Prostate gland (tissue), 2 donors: ENCODE data around the gene MFAP4. TPM values are rescaled to one million over a fixed set of nuclear protein-coding genes. Genes with fewer than 3 reads are reported as not detected.
A peak's percentile ranks its signal among the peaks of the same experiment; 100 is the strongest.
"Not testable (repeated sequence)": the region's sequence is repeated elsewhere in the genome, so short reads cannot be mapped to it uniquely, and the experiment has no call there.

Experiments
- DNase-seq: peaks from one replicate; pipeline ENCODE4 v3.0.0-alpha.2; 2019; ENCODE audit warnings: low spot score
- H3K27ac ChIP-seq, 2 donors: fragments of 200-600 bp; sonication (generic); 2 replicates each; pipeline ENCODE4 v1.5.1; 2017 to 2019
- H3K27me3 ChIP-seq: fragments of 200-600 bp; sonication (generic); replicated peaks from 2 replicates; pipeline ENCODE4 v1.5.1; 2019; ENCODE audit not compliant: insufficient read depth
- H3K36me3 ChIP-seq, 2 donors: fragments of 200-600 bp; sonication (generic); 1 replicate in 1 of 2; 2 replicates in 1 of 2; pipeline versions ENCODE4 v1.5.1 to v1.8.1; 2017 to 2019
- H3K4me1 ChIP-seq: fragments of 200-600 bp; sonication (generic); replicated peaks from 2 replicates; pipeline ENCODE4 v1.5.1; 2019
- H3K4me3 ChIP-seq, 2 donors: fragments of 200-600 bp; sonication (generic); 2 replicates each; pipeline ENCODE4 v1.5.1; 2017 to 2019
- H3K9me3 ChIP-seq: fragments of 200-600 bp; sonication (generic); 2 replicates; pipeline ENCODE4 v1.5.1; 2017
- POLR2A ChIP-seq: fragments of 450-650 bp; IDR thresholded peaks from one replicate; pipeline ENCODE4 v1.6.1; 2016; ENCODE audit warnings: antibody characterized with exemption, mild to moderate bottlenecking
- POLR2AphosphoS5 ChIP-seq: sonication (generic); formaldehyde crosslinking; IDR thresholded peaks from one replicate; pipeline ENCODE4 v1.6.1; 2017; ENCODE audit warnings: antibody characterized with exemption
- WGBS: methylation state at CpG from one replicate; pipeline ENCODE4 v1.1.5; 2018; 5-methylcytosine and 5-hydroxymethylcytosine counted together
- intact Hi-C: fragments of 100-400 bp; cut with DNase I; formaldehyde crosslinking; loops from one replicate; pipeline ENCODE4 v1.14.2; 2022
- total RNA-seq, 2 donors: library from RNA; depleted of rRNA; stranded (reverse); fragments of >200 nt; gene quantifications; one replicate each; pipeline ENCODE4 v1.1.0, GENCODE V29; 2016
- TF ChIP-seq, protein P1 (sequence below), 4 experiments: fragments of 200-600 bp in 2 of 4; fragments of 450-650 bp in 2 of 4; sonication (generic) in 2 of 4; IDR thresholded peaks; 1 replicate in 3 of 4; 2 replicates in 1 of 4; pipeline ENCODE4 v1.5.1; 2016 to 2019; ENCODE audit warnings: antibody characterized with exemption in 4 of 4, mild to moderate bottlenecking in 2 of 4, moderate library complexity in 2 of 4

The MFAP4 gene
- total RNA-seq, 2 donors from 2014 or later, result 56.1 to 146 TPM

DNA sequence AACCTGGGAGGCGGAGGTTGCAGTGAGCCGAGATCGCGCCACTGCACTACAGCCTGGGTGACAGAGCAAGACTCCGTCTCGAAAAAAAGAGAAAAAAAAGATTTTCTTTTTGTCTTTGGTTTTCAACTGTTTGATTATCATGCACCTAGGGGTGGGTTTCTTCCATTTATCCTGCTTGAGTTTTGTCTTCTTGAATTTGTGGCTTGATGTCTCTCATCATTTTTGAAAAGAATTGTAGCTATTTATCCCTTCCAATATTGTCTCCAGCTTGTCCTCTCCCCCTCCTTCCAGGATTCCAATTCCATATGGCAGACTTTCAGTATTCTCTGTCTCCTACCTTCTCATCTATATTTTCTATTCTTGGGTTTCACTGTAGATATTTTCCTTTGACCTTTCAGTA lies 32.2 kb downstream of the MFAP4 start:
- TF ChIP-seq, protein P1, sequence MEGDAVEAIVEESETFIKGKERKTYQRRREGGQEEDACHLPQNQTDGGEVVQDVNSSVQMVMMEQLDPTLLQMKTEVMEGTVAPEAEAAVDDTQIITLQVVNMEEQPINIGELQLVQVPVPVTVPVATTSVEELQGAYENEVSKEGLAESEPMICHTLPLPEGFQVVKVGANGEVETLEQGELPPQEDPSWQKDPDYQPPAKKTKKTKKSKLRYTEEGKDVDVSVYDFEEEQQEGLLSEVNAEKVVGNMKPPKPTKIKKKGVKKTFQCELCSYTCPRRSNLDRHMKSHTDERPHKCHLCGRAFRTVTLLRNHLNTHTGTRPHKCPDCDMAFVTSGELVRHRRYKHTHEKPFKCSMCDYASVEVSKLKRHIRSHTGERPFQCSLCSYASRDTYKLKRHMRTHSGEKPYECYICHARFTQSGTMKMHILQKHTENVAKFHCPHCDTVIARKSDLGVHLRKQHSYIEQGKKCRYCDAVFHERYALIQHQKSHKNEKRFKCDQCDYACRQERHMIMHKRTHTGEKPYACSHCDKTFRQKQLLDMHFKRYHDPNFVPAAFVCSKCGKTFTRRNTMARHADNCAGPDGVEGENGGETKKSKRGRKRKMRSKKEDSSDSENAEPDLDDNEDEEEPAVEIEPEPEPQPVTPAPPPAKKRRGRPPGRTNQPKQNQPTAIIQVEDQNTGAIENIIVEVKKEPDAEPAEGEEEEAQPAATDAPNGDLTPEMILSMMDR (IDR thresholded peaks at IDR 0.05), result no peak
- TF ChIP-seq POLR2AphosphoS5, result no peak
- no peak for TF ChIP-seq POLR2A
- WGBS, result 81% methylated on average over 6 of the region's 6 CpGs
- intact Hi-C loops, result no loop called here
- Histone ChIP-seq H3K27ac (no peak overlapping the region), H3K27me3 (no peaks in the 10 kb centered on the region), H3K9me3 (no peaks in the 10 kb centered on the region), H3K4me3 (no peak overlapping the region), H3K4me1 (no peaks in the 10 kb centered on the region), H3K36me3 (no peaks in the 10 kb centered on the region)
- no peak for DNase-seq

DNA sequence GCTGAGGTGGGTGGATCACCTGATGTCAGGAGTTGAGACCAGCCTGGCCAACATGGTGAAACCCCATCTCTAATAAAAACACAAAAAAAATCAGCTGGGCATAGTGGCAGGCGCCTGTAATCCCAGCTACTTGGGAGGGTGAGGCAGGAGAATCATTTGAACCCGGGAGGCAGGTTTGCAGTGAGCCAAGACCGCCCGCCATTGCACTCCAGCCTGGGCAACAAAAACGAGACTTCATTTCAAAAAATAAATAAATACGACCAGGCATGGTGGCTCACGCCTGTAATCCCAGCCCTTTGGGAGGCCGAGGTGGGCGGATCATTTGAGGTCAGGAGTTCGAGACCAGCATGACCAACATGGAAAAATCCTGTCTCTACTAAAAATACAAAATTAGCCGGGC lies 33.6 kb downstream of the MFAP4 start:
- H3K4me3 ChIP-seq, intact Hi-C loops, H3K27ac ChIP-seq, H3K27me3 ChIP-seq, H3K36me3 ChIP-seq, H3K9me3 ChIP-seq, H3K4me1 ChIP-seq, DNase-seq: not testable (repeated sequence)
- WGBS, result 93% methylated on average over 11 of the region's 11 CpGs

DNA sequence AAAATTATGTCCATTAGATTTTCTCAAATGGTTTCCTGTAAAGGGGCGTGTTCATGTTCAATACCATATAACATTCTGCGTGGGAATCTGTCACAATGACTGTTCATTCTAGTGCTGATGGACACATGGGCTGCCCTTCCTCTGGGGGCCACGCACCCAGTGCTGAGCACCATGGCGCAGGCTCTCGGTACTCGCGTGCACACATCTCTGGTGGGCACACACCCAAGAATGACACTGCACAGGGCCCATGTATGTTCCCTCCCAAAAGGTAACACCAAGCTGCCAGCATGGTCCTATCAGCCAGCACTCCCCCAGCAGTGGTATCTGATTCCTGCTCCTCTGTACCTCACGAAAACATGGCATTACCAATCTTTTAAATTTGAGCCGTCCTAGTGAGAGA lies 38.2 kb downstream of the MFAP4 start:
- H3K9me3 ChIP-seq, result no peaks in the 10 kb centered on the region
- H3K36me3 ChIP-seq, result no peaks in the 10 kb centered on the region
- intact Hi-C loops, result no loop called here
- H3K4me3 ChIP-seq, result no peak overlapping the region
- peaks cover 12% of the 10 kb centered on the region for H3K4me1 ChIP-seq
- H3K27me3 ChIP-seq, result no peaks in the 10 kb centered on the region
- 97% methylated on average over 9 of the region's 9 CpGs for WGBS
- DNase-seq, result no peak
- TF ChIP-seq POLR2A (no peak), POLR2AphosphoS5 (no peak)
- TF ChIP-seq, protein P1 (IDR thresholded peaks at IDR 0.05), result no peak
- no peak overlapping the region for H3K27ac ChIP-seq

DNA sequence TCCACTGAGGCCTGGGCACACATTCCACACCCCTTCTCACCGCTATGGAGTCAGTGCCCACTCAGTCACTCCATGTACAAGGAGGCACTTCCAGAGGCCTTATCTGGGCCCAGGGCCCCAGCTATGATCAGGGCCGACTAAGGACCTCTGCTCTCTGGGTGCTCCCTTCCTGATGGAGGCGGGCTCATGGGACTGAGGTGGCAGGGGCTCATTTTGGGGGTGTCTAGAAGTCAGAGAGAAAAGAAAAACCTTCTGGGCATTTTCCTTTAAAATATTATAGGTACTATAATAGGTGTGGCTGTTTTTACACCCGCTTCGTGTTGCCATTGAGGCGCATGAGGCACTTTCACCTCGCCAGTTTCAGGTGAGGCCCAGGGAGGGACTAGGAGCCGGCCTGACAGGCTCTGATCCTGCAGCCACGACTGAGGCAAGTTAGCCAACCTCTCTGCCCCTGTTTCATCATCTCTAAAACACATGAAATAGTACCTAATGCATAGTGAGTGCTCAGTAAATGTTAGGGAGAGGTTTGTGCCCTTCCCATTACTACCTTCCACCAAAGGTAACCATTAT lies 38.8 kb downstream of the MFAP4 start:
- no peak for DNase-seq
- H3K4me1 ChIP-seq, result peaks cover 12% of the 10 kb centered on the region

DNA sequence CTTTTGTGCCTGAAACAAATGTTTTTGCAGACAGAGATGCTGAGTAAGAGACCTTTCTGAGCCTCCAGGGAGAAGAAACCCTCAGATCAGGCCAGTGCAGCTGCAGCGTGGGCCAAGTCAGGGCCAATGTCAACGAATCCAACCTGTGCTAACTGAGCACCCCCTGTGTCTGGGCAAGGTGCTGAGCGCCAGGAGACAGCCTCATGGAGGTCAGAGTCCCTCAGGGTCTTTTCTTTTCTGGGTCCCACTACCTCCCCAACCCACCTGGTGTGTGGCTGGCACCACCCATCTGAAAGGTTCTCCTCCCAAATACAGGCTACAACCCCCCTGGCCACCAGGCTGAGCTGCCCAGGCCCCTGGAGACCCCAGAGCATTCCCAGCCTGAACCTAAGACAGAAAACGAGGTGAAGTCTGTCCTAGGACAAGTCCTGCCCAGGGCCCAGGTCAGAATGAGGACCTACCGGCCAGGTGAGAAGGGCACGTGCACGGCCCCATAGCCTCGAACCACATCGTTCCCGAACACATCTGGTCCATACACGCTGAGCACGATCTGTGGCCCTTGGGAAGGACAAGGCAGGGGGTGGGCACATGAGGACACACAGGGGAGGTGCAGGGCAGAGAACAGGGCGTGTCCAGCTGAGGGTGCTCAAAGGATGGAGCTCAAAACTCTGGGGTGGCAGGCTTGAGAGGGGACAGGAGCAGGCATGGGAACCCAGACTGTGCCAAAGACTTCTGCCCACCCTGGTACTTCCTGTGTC lies 39.5 kb downstream of the MFAP4 start:
- DNase-seq, result no peak
- peaks cover 12% of the 10 kb centered on the region for H3K4me1 ChIP-seq
- intact Hi-C loops, result no loop called here

More for the DNA sequence above, 38.8 kb downstream of the MFAP4 start:
- WGBS, result 85% methylated on average over 9 of the region's 9 CpGs
- H3K4me3 ChIP-seq, result no peak overlapping the region
- H3K9me3 ChIP-seq, result no peaks in the 10 kb centered on the region
- TF ChIP-seq POLR2A, result no peak
- TF ChIP-seq POLR2AphosphoS5, result no peak
- TF ChIP-seq, protein P1 (IDR thresholded peaks at IDR 0.05), result no peak
- H3K27me3 ChIP-seq, result no peaks in the 10 kb centered on the region
- H3K27ac ChIP-seq, result no peak overlapping the region
- H3K36me3 ChIP-seq, result no peaks in the 10 kb centered on the region
- intact Hi-C loops, result no loop called here

More for the DNA sequence above, 39.5 kb downstream of the MFAP4 start:
- WGBS, result 78% methylated on average over 13 of the region's 13 CpGs
- TF ChIP-seq POLR2AphosphoS5 (no peak), POLR2A (no peak)
- TF ChIP-seq, protein P1 (IDR thresholded peaks at IDR 0.05), result no peak
- no peak overlapping the region for H3K4me3 ChIP-seq
- no peaks in the 10 kb centered on the region for H3K9me3 ChIP-seq
- no peaks in the 10 kb centered on the region for H3K36me3 ChIP-seq
- peak overlapping the region; percentile 65 to 71 for H3K27ac ChIP-seq
- no peaks in the 10 kb centered on the region for H3K27me3 ChIP-seq
